NK-92 (cell line): ENCODE results near the gene NR3C2.

Experiments used
- DNase-seq: peaks from one replicate; lab custom pipeline; 2025; ENCODE audit not compliant: unreplicated experiment; lab: John Stamatoyannopoulos, UW

The NR3C2 gene

GRCh38 chr4:148081745-148082144 lies 360.5 kb downstream of the NR3C2 start:
- no peak for DNase-seq

GRCh38 chr4:148081267-148081666 lies 360.9 kb downstream of the NR3C2 start:
- no peak for DNase-seq

- no peak for DNase-seq
Measured at GRCh38 chr4:148079961-148080360, 362.3 kb downstream of the NR3C2 start.

- no peak for DNase-seq
Measured at GRCh38 chr4:148078061-148078460, 364.2 kb downstream of the NR3C2 start.

- DNase-seq = no peak
Measured at GRCh38 chr4:148077581-148077980, 364.6 kb downstream of the NR3C2 start.

GRCh38 chr4:148076964-148077363 lies 365.2 kb downstream of the NR3C2 start:
- DNase-seq = no peak

- no peak for DNase-seq
Measured at GRCh38 chr4:148075438-148075837, 366.8 kb downstream of the NR3C2 start.

- DNase-seq = no peak
Measured at GRCh38 chr4:148074462-148074861, 367.8 kb downstream of the NR3C2 start.

GRCh38 chr4:148073349-148073748 lies 368.9 kb downstream of the NR3C2 start:
- no peak for DNase-seq

- DNase-seq = no peak
Measured at GRCh38 chr4:148072789-148073188, 369.4 kb downstream of the NR3C2 start.

GRCh38 chr4:148071009-148071408 lies 371.2 kb downstream of the NR3C2 start:
- DNase-seq = no peak

- no peak for DNase-seq
Measured at GRCh38 chr4:148069895-148070178, 372.4 kb downstream of the NR3C2 start.

GRCh38 chr4:148069086-148069894 lies 372.9 kb downstream of the NR3C2 start:
- DNase-seq = no peak

- DNase-seq = no peak
Measured at GRCh38 chr4:148068065-148068911, 373.9 kb downstream of the NR3C2 start.

GRCh38 chr4:148067301-148067916 lies 374.8 kb downstream of the NR3C2 start:
- DNase-seq = no peak

- DNase-seq = no peak
Measured at GRCh38 chr4:148065075-148065474, 377.1 kb downstream of the NR3C2 start.

GRCh38 chr4:148064451-148064850 lies 377.8 kb downstream of the NR3C2 start:
- no peak for DNase-seq

- DNase-seq = no peak
Measured at GRCh38 chr4:148062301-148062950, 379.8 kb downstream of the NR3C2 start.

GRCh38 chr4:148061795-148062194 lies 380.4 kb downstream of the NR3C2 start:
- DNase-seq = no peak

GRCh38 chr4:148061141-148061481 lies 381.1 kb downstream of the NR3C2 start:
- DNase-seq = no peak

- DNase-seq = no peak
Measured at GRCh38 chr4:148060264-148061140, 381.7 kb downstream of the NR3C2 start.
